ENCODE data around the gene WDR83. TPM values are rescaled to one million over a fixed set of nuclear protein-coding genes. Genes with fewer than 3 reads are reported as not detected.

The WDR83 gene
- polyA plus RNA-seq, 3 donors: 7.9 to 9.9 (median 8.5) TPM

- Histone ChIP-seq H3K36me3 (replicated peaks in 1 of 2; ENCODE audit: control insufficient read depth in 1 of 2, insufficient read depth in 2 of 2, low read length in 2 of 2) (peaks cover 0 to 4% of the 10 kb centered on the region in 2 donors), H3K27ac (ENCODE audit: low read depth in 1 of 2, low read length in 2 of 2) (no peak overlapping the region), H4K20me1 (ENCODE audit: insufficient read depth, low read length) (no peaks in the 10 kb centered on the region), H2AFZ (ENCODE audit: insufficient read depth, low read depth, low read length, poor library complexity, severe bottlenecking) (peak overlapping the region; percentile 97), H3K9me3 (replicated peaks in 1 of 2; ENCODE audit: control insufficient read depth in 1 of 2, insufficient read depth in 1 of 2, low read length in 2 of 2) (no peaks in the 10 kb centered on the region), H3K4me2 (replicated peaks; ENCODE audit: extremely low read depth, low read length, poor library complexity, severe bottlenecking) (no peak overlapping the region), H3K9ac (ENCODE audit: insufficient read depth, low read length, poor library complexity, severe bottlenecking) (no peak overlapping the region), H3K27me3 (ENCODE audit: control insufficient read depth in 2 of 2, insufficient read depth in 2 of 2, low read length in 2 of 2) (no peaks in the 10 kb centered on the region), H3K4me3 (replicated peaks in 1 of 3; ENCODE audit: low read depth in 2 of 3, low read length in 3 of 3) (no peak overlapping the region), H3K4me1 (ENCODE audit: control insufficient read depth in 1 of 2, insufficient read depth in 2 of 2, low read length in 2 of 2) (peaks cover 29 to 32% of the 10 kb centered on the region in 2 donors), H3K79me2 (ENCODE audit: insufficient read depth, low read length) (no peaks in the 10 kb centered on the region)
- DNase-seq: no peak
- H3K27ac Mint-ChIP-seq: peak overlapping the region in 1 of 7 donors; percentile 26
- intact Hi-C loops (cut with micrococcal nuclease): no loop called here
- H3K27me3 Mint-ChIP-seq (ENCODE audit: low read depth in 3 of 3): peaks cover 0 to 1% (median 0%) of the 10 kb centered on the region in 3 donors
- H3K4me3 Mint-ChIP-seq: no peak overlapping the region
- 45% methylated on average over 2 of the region's 2 CpGs for WGBS (ENCODE audit: insufficient coverage)
- no peaks in the 10 kb centered on the region for H3K9me3 Mint-ChIP-seq
- TF ChIP-seq CTCF (IDR thresholded peaks at IDR 0.05): no peak
- peaks cover 5 to 11% of the 10 kb centered on the region in 2 donors for H3K36me3 Mint-ChIP-seq
- H3K4me1 Mint-ChIP-seq: peaks cover 20% of the 10 kb centered on the region
These were observed 28.5 kb downstream of the WDR83 start for GRCh38 chr19:12695096-12695495.

- H3K4me3 ChIP-seq (replicated peaks in 1 of 3; ENCODE audit: low read depth in 2 of 3, low read length in 3 of 3): peak overlapping the region in 1 of 3 experiments; percentile 95
- no peak overlapping the region for H3K9ac ChIP-seq (ENCODE audit: insufficient read depth, low read length, poor library complexity, severe bottlenecking)
- intact Hi-C loops (cut with micrococcal nuclease): no loop called here
- no peak overlapping the region for H3K27ac ChIP-seq (ENCODE audit: low read depth in 1 of 2, low read length in 2 of 2)
- H4K20me1 ChIP-seq (ENCODE audit: insufficient read depth, low read length): no peaks in the 10 kb centered on the region
- 100% methylated on average over 1 of the region's 1 CpG for WGBS (ENCODE audit: insufficient coverage)
- Mint-ChIP-seq H3K27ac (peak overlapping the region in 2 of 7 donors; percentile 46 to 68), H3K36me3 (peaks cover 7 to 13% of the 10 kb centered on the region in 2 donors), H3K27me3 (ENCODE audit: low read depth in 3 of 3) (peaks cover 0 to 1% (median 0%) of the 10 kb centered on the region in 3 donors), H3K4me1 (peaks cover 17% of the 10 kb centered on the region), H3K4me3 (peak overlapping the region; percentile 82 to 83), H3K9me3 (no peaks in the 10 kb centered on the region)
- H3K9me3 ChIP-seq (replicated peaks in 1 of 2; ENCODE audit: control insufficient read depth in 1 of 2, insufficient read depth in 1 of 2, low read length in 2 of 2): no peaks in the 10 kb centered on the region
- no peaks in the 10 kb centered on the region for H3K27me3 ChIP-seq (ENCODE audit: control insufficient read depth in 2 of 2, insufficient read depth in 2 of 2, low read length in 2 of 2)
- H3K36me3 ChIP-seq (replicated peaks in 1 of 2; ENCODE audit: control insufficient read depth in 1 of 2, insufficient read depth in 2 of 2, low read length in 2 of 2): peaks cover 0 to 9% of the 10 kb centered on the region in 2 donors
- peaks cover 29 to 32% of the 10 kb centered on the region in 2 donors for H3K4me1 ChIP-seq (ENCODE audit: control insufficient read depth in 1 of 2, insufficient read depth in 2 of 2, low read length in 2 of 2)
- peak overlapping the region; percentile 97 for H2AFZ ChIP-seq (ENCODE audit: insufficient read depth, low read depth, low read length, poor library complexity, severe bottlenecking)
- H3K4me2 ChIP-seq (replicated peaks; ENCODE audit: extremely low read depth, low read length, poor library complexity, severe bottlenecking): peak overlapping the region; percentile 99
- H3K79me2 ChIP-seq (ENCODE audit: insufficient read depth, low read length): no peaks in the 10 kb centered on the region
- DNase-seq: no peak
- TF ChIP-seq CTCF (IDR thresholded peaks at IDR 0.05): no peak
These were observed 28.9 kb downstream of the WDR83 start for GRCh38 chr19:12695514-12695913.
